Measurements from ENCODE around the gene PLA2G6.

PLA2G6 gene

GRCh38 chr22:38087855-38088254 is 93.8 kb downstream of the PLA2G6 start:
- H3K27ac ChIP-seq: no peak overlapping the region
- H3K36me3 ChIP-seq: peaks cover 0 to 21% (median 17%) of the 10 kb centered on the region in 3 donors
- TF ChIP-seq CTCF (IDR thresholded peaks at IDR 0.05): no peak
- intact Hi-C loops (cut with DNase I; ENCODE audit: low total_unique reads): no loop called here
- no peak for DNase-seq
- H3K4me1 ChIP-seq: peaks cover 0 to 15% (median 12%) of the 10 kb centered on the region in 4 donors
- no peaks in the 10 kb centered on the region for H3K9me3 ChIP-seq
- peaks cover 0 to 28% of the 10 kb centered on the region in 2 donors for H3K27me3 ChIP-seq
- H3K4me3 ChIP-seq: no peak overlapping the region

GRCh38 chr22:38086942-38087341 is 94.7 kb downstream of the PLA2G6 start:
- H3K9me3 ChIP-seq: no peaks in the 10 kb centered on the region
- no peak overlapping the region for H3K4me3 ChIP-seq
- no peak overlapping the region for H3K27ac ChIP-seq
- intact Hi-C loops (cut with DNase I; ENCODE audit: low total_unique reads): no loop called here
- H3K4me1 ChIP-seq: peaks cover 0 to 24% (median 20%) of the 10 kb centered on the region in 4 donors
- TF ChIP-seq CTCF (IDR thresholded peaks at IDR 0.05): no peak
- H3K36me3 ChIP-seq: peaks cover 0 to 21% (median 17%) of the 10 kb centered on the region in 3 donors
- peaks cover 0 to 36% of the 10 kb centered on the region in 2 donors for H3K27me3 ChIP-seq
- DNase-seq: no peak

DNA sequence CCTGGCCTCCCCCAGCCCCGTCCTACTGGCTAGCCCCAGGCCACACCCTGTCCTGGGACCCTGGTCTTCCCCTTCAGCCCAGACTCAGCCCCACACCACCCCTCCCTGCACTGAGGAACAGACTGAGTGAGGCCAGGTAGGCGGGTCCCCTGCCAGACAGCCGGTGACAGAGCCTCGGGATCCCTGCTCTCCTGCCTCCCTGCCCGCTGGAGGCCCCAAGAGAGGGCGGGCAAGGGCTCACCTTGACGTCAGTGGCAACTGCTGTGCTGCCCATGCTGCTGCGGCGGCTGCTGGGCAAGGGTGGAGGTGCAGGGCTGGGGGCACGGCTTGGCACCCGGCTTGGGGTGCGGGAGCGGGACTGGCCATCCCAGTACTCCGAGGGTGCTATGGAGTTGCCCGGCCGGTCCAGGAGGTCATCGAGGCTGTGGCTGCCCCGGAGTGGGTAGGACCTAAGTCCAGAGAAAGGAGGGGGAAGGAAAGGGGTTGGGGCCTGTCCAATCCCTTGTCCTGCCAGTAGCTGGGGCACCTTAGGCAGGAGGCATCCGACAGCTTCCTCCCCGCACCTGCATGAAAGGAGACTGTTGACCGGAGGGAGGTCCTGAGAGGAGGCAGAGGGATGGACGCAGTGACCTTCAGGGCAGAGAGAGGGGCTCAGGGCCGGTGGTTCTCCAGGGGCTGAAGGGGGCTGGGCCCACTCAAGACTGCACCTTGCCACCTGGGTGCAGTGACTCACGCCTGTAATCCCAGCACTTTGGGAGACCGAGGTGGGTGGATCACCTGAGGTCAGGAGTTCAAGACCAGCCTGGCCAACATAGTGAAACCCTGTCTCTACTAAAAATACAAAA is 95.4 kb downstream of the PLA2G6 start:
- H3K9me3 ChIP-seq: no peaks in the 10 kb centered on the region
- DNase-seq: no peak
- no peak for TF ChIP-seq CTCF (IDR thresholded peaks at IDR 0.05)
- H3K27ac ChIP-seq: no peak overlapping the region
- intact Hi-C loops (cut with DNase I; ENCODE audit: low total_unique reads): no loop called here
- no peak overlapping the region for H3K4me3 ChIP-seq
- H3K27me3 ChIP-seq: peaks cover 0 to 40% of the 10 kb centered on the region in 2 donors
- peaks cover 0 to 31% (median 27%) of the 10 kb centered on the region in 4 donors for H3K4me1 ChIP-seq
- H3K36me3 ChIP-seq: peaks cover 0 to 21% (median 17%) of the 10 kb centered on the region in 3 donors

DNA sequence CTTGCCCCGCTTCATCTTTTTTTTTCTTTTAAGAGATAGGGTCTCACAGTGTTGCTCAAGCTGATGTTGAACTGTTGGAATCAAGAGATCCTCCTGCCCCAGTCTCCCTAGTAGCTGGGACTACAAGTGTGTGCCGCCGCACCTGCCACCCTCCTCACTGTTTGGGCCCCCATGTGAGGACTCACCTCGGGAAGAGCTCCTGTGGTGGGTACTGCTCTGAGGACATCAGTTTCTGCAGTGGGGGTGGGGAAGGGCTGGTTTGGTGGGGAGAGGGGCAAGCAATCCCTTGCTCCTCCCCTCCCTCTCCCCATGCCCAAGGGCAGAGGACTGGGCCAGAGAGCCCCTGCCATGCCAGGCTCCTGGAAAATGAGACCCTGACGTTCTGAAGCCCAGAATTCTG is 96.1 kb downstream of the PLA2G6 start:
- H3K27me3 ChIP-seq: peaks cover 0 to 40% of the 10 kb centered on the region in 2 donors
- H3K9me3 ChIP-seq: no peaks in the 10 kb centered on the region
- intact Hi-C loops (cut with DNase I; ENCODE audit: low total_unique reads): no loop called here
- no peak overlapping the region for H3K27ac ChIP-seq
- TF ChIP-seq CTCF (IDR thresholded peaks at IDR 0.05): no peak
- no peak for DNase-seq
- H3K4me1 ChIP-seq: peaks cover 0 to 38% (median 33%) of the 10 kb centered on the region in 4 donors
- H3K36me3 ChIP-seq: peaks cover 0 to 21% (median 17%) of the 10 kb centered on the region in 3 donors
- no peak overlapping the region for H3K4me3 ChIP-seq

- Histone ChIP-seq H3K9me3 (no peaks in the 10 kb centered on the region), H3K4me3 (no peak overlapping the region), H3K27me3 (peaks cover 0 to 40% of the 10 kb centered on the region in 2 donors), H3K36me3 (peaks cover 0 to 21% (median 17%) of the 10 kb centered on the region in 3 donors), H3K27ac (no peak overlapping the region), H3K4me1 (peaks cover 0 to 41% (median 33%) of the 10 kb centered on the region in 4 donors)
- intact Hi-C loops (cut with DNase I; ENCODE audit: low total_unique reads): no loop called here
- no peak for TF ChIP-seq CTCF (IDR thresholded peaks at IDR 0.05)
- DNase-seq: no peak
Observed at GRCh38 chr22:38085056-38085455, 96.6 kb downstream of the PLA2G6 start.
